Heart left ventricle (tissue), 16 donors: ENCODE results near the gene DUS1L. TPM values are rescaled to one million over a fixed set of nuclear protein-coding genes. Genes with fewer than 3 reads are reported as not detected.

Experiments used
- ATAC-seq, 4 donors: fragments of 200-7000 bp; cut with Tn5 transposase; one replicate each; pipeline ENCODE4 v1.9.1; 2020 to 2022; ENCODE audit warnings: moderate library complexity in 4 of 4, mild to moderate bottlenecking in 3 of 4, moderate number of reproducible peaks in 1 of 4
- DNase-seq, 5 donors: peaks; one replicate each; pipeline ENCODE4 v3.0.0-alpha.2; 2020
- H3K27ac ChIP-seq, 12 donors: fragments of 200-600 bp; sonication (generic) in 4 of 12; one replicate each; pipeline versions ENCODE4 v1.5.0 to v1.8.0; 2016 to 2022; ENCODE audit warnings: mild to moderate bottlenecking in 2 of 12
- H3K27me3 ChIP-seq, 9 donors: fragments of 200-600 bp; sonication (generic) in 2 of 9; one replicate each; pipeline versions ENCODE4 v1.5.1 to v1.8.0; 2016 to 2022; ENCODE audit warnings: mild to moderate bottlenecking in 3 of 9
- H3K36me3 ChIP-seq, 9 donors: fragments of 200-600 bp; sonication (generic) in 2 of 9; one replicate each; pipeline versions ENCODE4 v1.5.0 to v1.8.0; 2018 to 2022; ENCODE audit warnings: mild to moderate bottlenecking in 2 of 9
- H3K4me1 ChIP-seq, 12 donors: fragments of 200-600 bp; sonication (generic) in 4 of 12; one replicate each; pipeline versions ENCODE4 v1.5.0 to v1.8.0; 2016 to 2022; ENCODE audit warnings: mild to moderate bottlenecking in 3 of 12
- H3K4me3 ChIP-seq, 12 donors: fragments of 200-600 bp; sonication (generic) in 4 of 12; one replicate each; pipeline versions ENCODE4 v1.5.0 to v1.8.0; 2017 to 2022; ENCODE audit warnings: mild to moderate bottlenecking in 9 of 12, moderate library complexity in 4 of 12
- H3K9me3 ChIP-seq, 12 donors: fragments of 200-600 bp; sonication (generic) in 4 of 12; one replicate each; pipeline versions ENCODE4 v1.5.0 to v1.8.0; 2016 to 2022; ENCODE audit warnings: mild to moderate bottlenecking in 1 of 12
- CTCF ChIP-seq, 12 donors: fragments of 200-600 bp; sonication (generic) in 4 of 12; IDR thresholded peaks; one replicate each; pipeline versions ENCODE4 v1.5.0 to v1.8.0; 2018 to 2022; ENCODE audit warnings: antibody characterized with exemption in 12 of 12, mild to moderate bottlenecking in 5 of 12
- POLR2A ChIP-seq, 2 donors: fragments of 450-650 bp; IDR thresholded peaks; one replicate each; pipeline ENCODE4 v1.6.1; 2017; ENCODE audit warnings: antibody characterized with exemption in 2 of 2, mild to moderate bottlenecking in 2 of 2, moderate library complexity in 2 of 2
- WGBS, 4 donors: extraction: QIAGEN DNeasy Blood & Tissue Kit in 2 of 4; methylation state at CpG; one replicate each; pipeline versions ENCODE4 v1.1.5 to v1.1.7; 2013 to 2018; 5-methylcytosine and 5-hydroxymethylcytosine counted together
- intact Hi-C, 10 donors: fragments of 100-400 bp; cut with DNase I; formaldehyde crosslinking; loops; one replicate each; pipeline versions ENCODE4 v1.11.1 to v1.14.2; 2022
- polyA plus RNA-seq, 2 donors: library from polyadenylated mRNA; stranded (reverse); fragments of 200-250 nt; gene quantifications; one replicate each; pipeline ENCODE4 v1.2.3, GENCODE V29; 2013
- total RNA-seq, 9 donors: library from RNA; depleted of rRNA in 2 of 9; stranded (reverse); fragments of >200 nt in 2 of 9; fragmentation: NEBNext Ultra II Directional in 3 of 9; extraction: Animal tissue kit (Norgen Biotek cat#: 25700) in 3 of 9; gene quantifications; one replicate each; pipeline versions ENCODE4 v1.1.0 to v1.2.4, GENCODE V29; 2016 to 2023
- donor health status: ischemic (EF 13 %, LVEDD 7.1; RV severe dilation, severe dysfunction).
- donor health status: healthy with polysubstance abuse.
- donor health status: DM: no; HTN: yes; CAD: no.
- donor health status: DM: no; HTN: no; CAD: no.
- donor health status: ischemic (EF 25% LVEDD 6.9; RV normal size, moderate dysfunction).
- donor health status: ischemic (EF 25% LVEDD 5.7; RV mildly dilated, moderate dysfunction).
- donor health status: healthy.
- donor health status: DM: yes; HTN: yes; CAD: no.
- donor health status: ischemic (EF 35%, LVEDD 5.7; RV mildly dilated, moderate dysfunction).
- donor health status: nonischemic (EF 11% LVEDD 7.7; RV severe dilation, severe dysfunction).
- donor health status: DM: yes; HTN: yes; CAD: no.
- donor health status: PGD.
- donor health status: ischemic (EF 29% LVEDD 5.4; RV normal size, mild dysfunction).
- donor health status: nonischemic (EF 23%, LVEDD 6.1; RV moderate dilation, normal function).

DUS1L gene
- total and polyA plus RNA-seq, 11 donors = 41.5 to 113 (median 60.4) TPM

DNA sequence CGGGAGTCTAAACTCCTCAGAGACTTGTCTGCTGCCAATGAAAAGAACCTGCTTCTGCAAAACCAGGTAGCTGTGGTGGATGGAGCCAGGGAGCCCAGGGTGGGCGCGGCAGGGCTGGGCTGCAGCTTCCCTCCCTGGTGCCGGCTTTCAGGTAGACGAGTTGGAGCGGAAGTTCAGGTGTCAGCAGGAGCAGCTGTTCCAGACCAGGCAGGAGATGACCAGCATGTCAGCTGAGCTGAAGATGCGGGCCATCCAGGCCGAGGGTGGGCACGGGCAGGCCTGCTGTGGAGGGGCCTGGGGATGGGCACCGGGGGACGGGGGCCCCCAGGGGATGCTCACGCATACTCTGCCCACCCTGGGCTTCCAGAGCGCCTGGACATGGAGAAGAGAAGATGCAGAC, 37.4 kb downstream of the DUS1L start:
- intact Hi-C loops = loop anchor here in 5 of 10 donors (2.0 to 10.0 kb wide), 3 partner anchors 127 to 294 kb away; partner anchors contain the start of gene P4HB (in 1 of the 5)
- DNase-seq (no peak), ATAC-seq (no peak)
- H3K9me3 ChIP-seq = no peaks in the 10 kb centered on the region
- TF ChIP-seq CTCF (IDR thresholded peaks at IDR 0.05) (no peak), POLR2A (IDR thresholded peaks at IDR 0.05) (no peak)
- no peak overlapping the region for H3K27ac ChIP-seq
- WGBS, 4 donors = 95 to 98% (median 97%) methylated on average over 9 to 13 of the region's 13 CpGs
- peaks cover 0 to 42% (median 25%) of the 10 kb centered on the region in 12 donors for H3K4me1 ChIP-seq
- H3K4me3 ChIP-seq = no peak overlapping the region
- peaks cover 0 to 9% (median 0%) of the 10 kb centered on the region in 9 donors for H3K27me3 ChIP-seq
- peaks cover 0 to 4% (median 0%) of the 10 kb centered on the region in 9 donors for H3K36me3 ChIP-seq

DNA sequence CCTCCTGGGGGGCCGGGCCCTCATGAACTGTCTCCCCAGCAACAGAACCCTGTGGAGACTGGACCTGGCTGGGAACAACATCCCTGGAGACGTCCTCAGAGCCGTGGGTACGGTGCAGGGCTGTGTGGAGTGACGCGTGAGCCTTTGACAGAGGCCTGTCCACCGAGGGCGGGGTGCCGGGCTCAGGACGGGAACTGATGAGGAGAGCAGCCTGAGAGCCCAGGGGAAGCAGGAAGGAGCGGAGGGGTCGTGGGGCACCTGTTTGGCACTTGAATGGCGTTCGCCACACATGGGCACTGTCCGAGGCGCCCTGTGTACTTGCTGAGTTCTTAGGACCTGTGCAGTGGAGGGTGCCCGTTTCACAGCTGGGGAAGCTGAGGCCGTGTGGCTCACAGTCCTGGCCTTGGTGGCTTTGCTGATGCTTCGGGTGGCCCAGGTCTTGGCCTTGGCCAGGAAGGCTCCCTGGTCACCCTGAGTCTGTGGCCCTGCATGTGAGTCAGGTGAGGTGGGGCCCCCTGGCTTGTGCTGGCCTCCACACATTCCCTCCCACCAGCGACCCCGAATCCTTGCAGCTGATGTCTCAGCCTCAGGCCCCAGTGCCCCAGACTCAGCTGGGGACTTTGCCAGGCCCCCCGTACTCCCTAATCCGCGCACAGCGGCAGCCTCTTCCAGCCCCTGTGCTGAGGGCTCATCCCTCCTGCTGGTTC, 40.0 kb downstream of the DUS1L start:
- Histone ChIP-seq H3K4me3 (no peak overlapping the region), H3K27ac (no peak overlapping the region), H3K36me3 (peaks cover 0 to 4% (median 0%) of the 10 kb centered on the region in 9 donors), H3K27me3 (no peaks in the 10 kb centered on the region), H3K4me1 (peaks cover 5 to 49% (median 32%) of the 10 kb centered on the region in 12 donors), H3K9me3 (no peaks in the 10 kb centered on the region)
- DNase-seq (no peak), ATAC-seq (no peak)
- TF ChIP-seq POLR2A (IDR thresholded peaks at IDR 0.05) (no peak), CTCF (IDR thresholded peaks at IDR 0.05) (no peak)
- WGBS, 4 donors = 93 to 95% (median 94%) methylated on average over 21 to 25 of the region's 25 CpGs
- intact Hi-C loops = loop anchor here in 2 of 10 donors (5.0 to 10.0 kb wide), 2 partner anchors 161 to 297 kb away; partner anchors contain the start of gene P4HB (in 1 of the 2)

GRCh38 chr17:82024859-82025258, 40.7 kb downstream of the DUS1L start:
- peaks cover 5 to 44% (median 25%) of the 10 kb centered on the region in 12 donors for H3K4me1 ChIP-seq
- no peaks in the 10 kb centered on the region for H3K9me3 ChIP-seq
- H3K27ac ChIP-seq = no peak overlapping the region
- peaks cover 0 to 4% (median 0%) of the 10 kb centered on the region in 9 donors for H3K36me3 ChIP-seq
- no peaks in the 10 kb centered on the region for H3K27me3 ChIP-seq
- 88 to 100% (median 97%) methylated on average over 3 to 17 of the region's 17 CpGs for WGBS, 4 donors
- intact Hi-C loops = loop anchor here in 5 of 10 donors (5.0 to 10.0 kb wide), 4 partner anchors 48 to 297 kb away; partner anchors contain the start of genes ASPSCR1 (in 4 of the 5) and P4HB (in 1 of the 5)
- DNase-seq (no peak), ATAC-seq (no peak)
- TF ChIP-seq CTCF (IDR thresholded peaks at IDR 0.05) (no peak), POLR2A (IDR thresholded peaks at IDR 0.05) (no peak)
- H3K4me3 ChIP-seq = no peak overlapping the region
